ENCODE data around the gene TTC17.

DNA sequence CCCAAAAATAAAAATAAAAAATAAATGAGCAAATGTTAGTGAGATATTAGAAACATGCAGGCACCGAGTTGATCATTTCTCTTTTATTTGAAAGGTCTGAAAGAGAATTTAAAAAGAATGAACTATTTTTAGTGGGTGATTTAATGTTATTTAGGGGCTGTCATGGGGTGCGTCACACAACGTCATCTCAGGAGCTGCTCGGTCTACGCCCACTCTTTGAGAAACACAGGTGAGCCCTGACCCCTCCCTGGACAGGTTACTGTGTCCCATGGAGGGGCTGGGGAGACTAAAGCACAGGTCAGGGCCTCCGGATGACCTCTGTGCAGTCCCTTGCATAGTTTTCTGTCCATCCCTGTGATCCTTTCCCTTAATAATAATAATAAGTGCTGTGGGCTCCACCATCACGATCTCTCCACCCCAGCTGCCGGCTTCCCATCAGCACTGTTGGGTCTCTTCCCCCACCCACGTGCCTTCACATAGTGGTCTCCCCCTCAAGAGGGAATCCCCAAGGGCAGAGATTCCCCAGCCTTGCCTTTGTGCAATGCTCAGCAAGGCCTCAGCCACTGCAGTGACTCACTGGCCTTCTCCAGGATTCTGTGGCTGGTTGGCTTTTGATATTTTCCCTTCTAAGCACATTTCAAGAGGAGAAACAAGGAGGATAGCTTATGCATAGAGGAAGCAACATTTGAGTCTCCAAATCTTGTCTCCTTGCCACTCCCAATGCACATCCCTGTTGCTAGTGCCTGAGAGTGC, 159.9 kb downstream of the TTC17 start:
- no peak for TF ChIP-seq EZH2 (IDR thresholded peaks at IDR 0.05; ENCODE audit: low read length)
- TF ChIP-seq, protein P1, sequence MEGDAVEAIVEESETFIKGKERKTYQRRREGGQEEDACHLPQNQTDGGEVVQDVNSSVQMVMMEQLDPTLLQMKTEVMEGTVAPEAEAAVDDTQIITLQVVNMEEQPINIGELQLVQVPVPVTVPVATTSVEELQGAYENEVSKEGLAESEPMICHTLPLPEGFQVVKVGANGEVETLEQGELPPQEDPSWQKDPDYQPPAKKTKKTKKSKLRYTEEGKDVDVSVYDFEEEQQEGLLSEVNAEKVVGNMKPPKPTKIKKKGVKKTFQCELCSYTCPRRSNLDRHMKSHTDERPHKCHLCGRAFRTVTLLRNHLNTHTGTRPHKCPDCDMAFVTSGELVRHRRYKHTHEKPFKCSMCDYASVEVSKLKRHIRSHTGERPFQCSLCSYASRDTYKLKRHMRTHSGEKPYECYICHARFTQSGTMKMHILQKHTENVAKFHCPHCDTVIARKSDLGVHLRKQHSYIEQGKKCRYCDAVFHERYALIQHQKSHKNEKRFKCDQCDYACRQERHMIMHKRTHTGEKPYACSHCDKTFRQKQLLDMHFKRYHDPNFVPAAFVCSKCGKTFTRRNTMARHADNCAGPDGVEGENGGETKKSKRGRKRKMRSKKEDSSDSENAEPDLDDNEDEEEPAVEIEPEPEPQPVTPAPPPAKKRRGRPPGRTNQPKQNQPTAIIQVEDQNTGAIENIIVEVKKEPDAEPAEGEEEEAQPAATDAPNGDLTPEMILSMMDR (optimal IDR thresholded peaks at IDR 0.05 in 1 of 3, IDR thresholded peaks at IDR 0.05 in 1 of 3, conservative IDR thresholded peaks at IDR 0.05 in 1 of 3; ENCODE audit: extremely low read depth in 1 of 3, insufficient read depth in 2 of 3, low read length in 3 of 3), result no peak
